Measurements from ENCODE around the gene OR52I2.

- peak; percentile 74 for TF ChIP-seq CTCF (conservative IDR thresholded peaks at IDR 0.05)
- TF ChIP-seq EZH2 (IDR thresholded peaks at IDR 0.05; ENCODE audit: low read depth) = no peak
Observed at GRCh38 chr11:4636962-4637661, 55.6 kb downstream of the OR52I2 start, which contains the start of gene OR51D1.
